Right atrium auricular region (tissue), 2 donors: ENCODE data around the gene HRH3. TPM values are rescaled to one million over a fixed set of nuclear protein-coding genes. Genes with fewer than 3 reads are reported as not detected.

Source experiments
- DNase-seq: peaks from one replicate; pipeline ENCODE4 v3.0.0-alpha.2; 2019; ENCODE audit warnings: low spot score
- H3K27ac ChIP-seq, 2 donors: fragments of 200-600 bp; sonication (generic); 1 replicate in 1 of 2; 2 replicates in 1 of 2; pipeline ENCODE4 v1.5.1; 2016 to 2019
- H3K27me3 ChIP-seq, 2 donors: fragments of 200-600 bp; sonication (generic); one replicate each; pipeline versions ENCODE4 v1.5.1 to v1.6.0; 2017 to 2019
- H3K36me3 ChIP-seq: fragments of 200-600 bp; sonication (generic); one replicate; pipeline ENCODE4 v1.5.1; 2016
- H3K4me1 ChIP-seq, 2 donors: fragments of 200-600 bp; sonication (generic); one replicate each; pipeline versions ENCODE4 v1.5.1 to v1.6.0; 2017 to 2019
- H3K4me3 ChIP-seq, 2 donors: fragments of 200-600 bp; sonication (generic); 1 replicate in 1 of 2; 2 replicates in 1 of 2; pipeline ENCODE4 v1.5.1; 2017 to 2019; ENCODE audit warnings: mild to moderate bottlenecking in 1 of 2, moderate library complexity in 1 of 2
- H3K9me3 ChIP-seq, 2 donors: fragments of 200-600 bp; sonication (generic); one replicate each; pipeline ENCODE4 v1.5.1; 2019
- total RNA-seq, 2 donors: library from RNA; depleted of rRNA; stranded (reverse); fragments of >200 nt; gene quantifications; one replicate each; pipeline ENCODE4 v1.1.0, GENCODE V29; 2016
- TF ChIP-seq, protein P1 (sequence below), 2 donors: fragments of 200-600 bp; sonication (generic); IDR thresholded peaks; one replicate each; pipeline ENCODE4 v1.5.1; 2019; ENCODE audit warnings: antibody characterized with exemption in 2 of 2

Gene HRH3
- total RNA-seq, 2 donors from 2014 or later: not detected

DNA sequence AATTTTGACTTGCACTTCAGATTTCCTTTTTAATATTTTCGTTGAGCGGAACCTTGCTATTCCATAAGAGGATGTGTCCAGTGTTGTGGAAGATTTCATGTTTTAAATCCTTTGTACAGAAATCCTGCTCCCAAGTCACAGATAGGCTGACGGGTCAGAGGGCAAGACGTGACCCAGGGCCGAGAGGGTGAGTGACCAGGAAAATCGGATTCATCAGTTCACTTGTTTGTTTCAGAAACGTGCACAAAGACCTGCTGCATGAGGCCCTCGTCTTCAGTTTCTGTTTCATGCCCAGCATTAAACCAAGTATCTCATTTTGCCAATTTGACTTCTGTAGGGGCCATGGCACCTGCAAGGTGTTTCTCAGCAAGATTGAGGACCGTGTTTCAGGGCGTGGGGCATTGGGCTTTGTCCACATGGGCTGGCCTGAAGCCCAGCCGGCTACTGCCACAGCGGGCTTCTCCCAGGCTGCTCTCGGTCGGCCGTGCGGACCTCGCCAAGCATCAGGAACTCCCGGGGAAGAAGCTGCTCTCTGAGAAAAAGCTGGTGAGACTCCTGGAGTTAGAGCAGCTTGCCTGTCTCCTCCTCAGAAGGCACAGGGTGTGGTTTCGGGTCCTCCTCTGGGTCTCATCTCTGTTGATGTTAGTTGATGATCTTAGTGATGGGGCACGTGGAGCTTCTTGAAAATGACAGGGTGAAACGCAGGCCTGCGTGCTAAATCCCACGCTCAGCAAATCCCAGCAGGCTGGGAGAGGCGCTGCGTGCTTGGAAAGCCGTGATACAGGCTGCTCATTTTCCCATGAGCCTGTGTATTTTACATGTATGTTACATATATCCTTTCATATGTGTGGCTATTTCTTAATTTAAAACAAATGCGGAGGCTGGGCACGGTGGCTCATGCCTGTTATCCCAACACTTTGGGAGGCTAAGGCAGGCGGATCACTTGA is 26.7 kb downstream of the HRH3 start:
- Histone ChIP-seq H3K27me3 (no peaks in the 10 kb centered on the region), H3K4me3 (no peak overlapping the region), H3K36me3 (peaks cover 37% of the 10 kb centered on the region), H3K4me1 (peaks cover 0 to 9% of the 10 kb centered on the region in 2 donors), H3K9me3 (no peaks in the 10 kb centered on the region), H3K27ac (no peak overlapping the region)
- TF ChIP-seq, protein P1, sequence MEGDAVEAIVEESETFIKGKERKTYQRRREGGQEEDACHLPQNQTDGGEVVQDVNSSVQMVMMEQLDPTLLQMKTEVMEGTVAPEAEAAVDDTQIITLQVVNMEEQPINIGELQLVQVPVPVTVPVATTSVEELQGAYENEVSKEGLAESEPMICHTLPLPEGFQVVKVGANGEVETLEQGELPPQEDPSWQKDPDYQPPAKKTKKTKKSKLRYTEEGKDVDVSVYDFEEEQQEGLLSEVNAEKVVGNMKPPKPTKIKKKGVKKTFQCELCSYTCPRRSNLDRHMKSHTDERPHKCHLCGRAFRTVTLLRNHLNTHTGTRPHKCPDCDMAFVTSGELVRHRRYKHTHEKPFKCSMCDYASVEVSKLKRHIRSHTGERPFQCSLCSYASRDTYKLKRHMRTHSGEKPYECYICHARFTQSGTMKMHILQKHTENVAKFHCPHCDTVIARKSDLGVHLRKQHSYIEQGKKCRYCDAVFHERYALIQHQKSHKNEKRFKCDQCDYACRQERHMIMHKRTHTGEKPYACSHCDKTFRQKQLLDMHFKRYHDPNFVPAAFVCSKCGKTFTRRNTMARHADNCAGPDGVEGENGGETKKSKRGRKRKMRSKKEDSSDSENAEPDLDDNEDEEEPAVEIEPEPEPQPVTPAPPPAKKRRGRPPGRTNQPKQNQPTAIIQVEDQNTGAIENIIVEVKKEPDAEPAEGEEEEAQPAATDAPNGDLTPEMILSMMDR (IDR thresholded peaks at IDR 0.05): no peak
- no peak for DNase-seq

DNA sequence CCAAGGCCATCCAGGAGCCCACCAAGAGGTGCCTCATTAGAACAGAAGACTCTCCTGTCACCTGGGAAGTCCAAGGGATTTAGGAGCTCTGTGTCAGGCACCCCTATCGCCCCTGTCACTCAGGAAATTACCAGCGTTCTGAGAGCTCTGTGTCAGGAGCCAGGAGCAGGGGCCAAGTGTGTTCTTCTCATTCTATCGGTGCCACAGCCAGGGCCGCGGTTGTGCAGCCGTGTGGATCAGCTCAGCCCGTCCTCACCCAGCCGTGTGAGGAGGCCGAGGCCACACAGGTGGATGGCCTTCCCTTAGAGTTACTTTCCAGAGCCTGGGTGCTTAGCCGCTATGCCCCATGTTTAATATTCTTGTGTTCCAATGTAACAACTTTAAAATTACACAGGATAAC is 27.4 kb downstream of the HRH3 start:
- TF ChIP-seq, protein P1 (IDR thresholded peaks at IDR 0.05): no peak
- H3K4me1 ChIP-seq: peaks cover 0 to 11% of the 10 kb centered on the region in 2 donors
- no peaks in the 10 kb centered on the region for H3K27me3 ChIP-seq
- DNase-seq: no peak
- H3K36me3 ChIP-seq: peaks cover 30% of the 10 kb centered on the region
- H3K4me3 ChIP-seq: no peak overlapping the region
- H3K27ac ChIP-seq: no peak overlapping the region
- no peaks in the 10 kb centered on the region for H3K9me3 ChIP-seq

DNA sequence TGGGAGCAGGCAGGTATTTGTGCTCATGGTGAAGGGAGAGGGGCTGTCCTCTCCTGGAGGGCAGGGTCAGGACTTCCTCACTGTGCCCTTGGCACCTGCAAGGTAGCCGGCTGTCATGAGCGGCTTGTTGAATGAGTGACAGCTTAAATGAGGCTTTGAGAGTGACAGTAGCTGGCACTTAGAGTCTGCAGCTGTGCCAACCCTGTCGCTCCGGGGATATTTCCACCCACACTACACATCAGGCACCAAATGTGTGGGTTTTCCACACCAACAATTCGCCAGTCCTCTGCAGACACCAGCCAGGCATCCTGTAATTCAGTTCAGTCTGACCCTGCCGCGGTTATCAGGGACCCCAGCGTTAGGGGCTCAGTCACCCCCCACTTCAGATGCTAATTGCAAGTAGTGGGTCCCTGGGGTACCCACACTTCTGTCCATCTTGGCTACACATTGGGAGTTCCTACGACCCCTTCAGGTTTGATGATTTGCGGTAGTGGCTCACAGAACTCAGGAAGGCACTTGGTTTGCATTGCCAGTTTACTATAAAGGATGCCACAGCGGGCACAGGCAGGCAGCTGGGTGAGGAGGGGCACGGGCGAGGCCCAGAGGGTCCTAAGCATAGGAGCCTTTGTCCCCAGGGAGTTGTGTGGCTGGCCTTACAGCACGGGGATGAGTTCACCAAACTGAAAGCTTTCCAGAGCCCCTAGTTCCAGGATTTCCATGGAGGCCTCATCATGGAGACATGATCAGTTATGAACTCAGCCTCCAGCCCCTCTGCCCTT is 28.1 kb downstream of the HRH3 start:
- Histone ChIP-seq H3K4me1 (peaks cover 0 to 17% of the 10 kb centered on the region in 2 donors), H3K27me3 (no peaks in the 10 kb centered on the region), H3K9me3 (no peaks in the 10 kb centered on the region), H3K4me3 (no peak overlapping the region), H3K27ac (no peak overlapping the region), H3K36me3 (peaks cover 24% of the 10 kb centered on the region)
- TF ChIP-seq, protein P1 (IDR thresholded peaks at IDR 0.05): no peak
- no peak for DNase-seq

DNA sequence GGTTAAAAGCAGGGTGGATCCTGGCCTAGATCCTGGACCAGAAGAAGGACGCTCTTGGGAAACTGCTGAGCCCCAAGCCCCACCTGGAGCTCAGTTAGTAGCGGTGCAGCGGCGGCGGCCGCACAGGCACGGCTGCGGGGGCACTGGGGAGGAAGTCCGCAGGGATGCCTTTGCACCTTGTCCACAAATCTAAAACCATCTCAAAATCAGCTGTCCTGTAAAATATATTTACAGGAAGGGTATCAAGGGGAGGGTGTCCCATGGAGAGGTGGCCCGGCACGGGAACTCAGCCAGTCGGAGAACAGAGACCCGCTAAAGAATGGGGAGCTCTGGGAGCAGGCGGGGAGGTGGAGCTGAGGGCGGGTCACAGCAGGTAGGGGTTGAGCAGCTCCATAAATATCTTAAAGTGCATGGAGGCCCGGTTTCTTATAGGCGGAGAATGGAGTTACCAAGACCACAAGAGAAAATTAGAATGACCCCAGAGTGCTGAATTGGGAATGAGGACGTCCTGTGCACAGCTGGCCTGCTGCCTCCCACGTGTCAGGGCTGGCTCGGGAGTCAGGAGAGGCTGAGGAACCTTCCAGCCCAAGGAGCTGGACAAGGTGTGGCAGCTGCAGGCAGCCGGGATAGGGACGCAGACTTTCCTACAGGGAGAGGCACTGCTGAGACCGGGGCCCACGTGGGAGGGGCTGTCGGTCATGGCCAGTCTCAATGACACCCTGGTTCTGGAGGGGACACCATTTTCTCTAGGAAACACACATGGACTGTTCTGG is 29.3 kb downstream of the HRH3 start:
- no peak overlapping the region for H3K27ac ChIP-seq
- peaks cover 24% of the 10 kb centered on the region for H3K36me3 ChIP-seq
- no peak overlapping the region for H3K4me3 ChIP-seq
- DNase-seq: no peak
- TF ChIP-seq, protein P1 (IDR thresholded peaks at IDR 0.05): no peak
- H3K4me1 ChIP-seq: peaks cover 0 to 21% of the 10 kb centered on the region in 2 donors
- H3K27me3 ChIP-seq: no peaks in the 10 kb centered on the region
- H3K9me3 ChIP-seq: no peaks in the 10 kb centered on the region
